K562 (cell line): ENCODE data around the gene CTAG1B. TPM values are rescaled to one million over a fixed set of nuclear protein-coding genes. Genes with fewer than 3 reads are reported as not detected.
"Not testable (repeated sequence)": the region's sequence is repeated elsewhere in the genome, so short reads cannot be mapped to it uniquely, and the experiment has no call there.

Experiments
- ATAC-seq: fragments of 200-7000 bp; cut with Tn5 transposase; 3 replicates; pipeline ENCODE4 v1.9.1; 2020; ENCODE audit warnings: moderate library complexity
- BruUV-seq: library from RNA; stranded (reverse); fragments of 400-500 nt; replicated peaks from 2 replicates; lab custom pipeline; 2021; lab: Mats Ljungman, UMichigan
- CTCF ChIA-PET: fragments of 300-600 bp; formaldehyde crosslinking; extraction: SDS; loops from one replicate; lab custom pipeline; 2021; ENCODE audit warnings: low intra/inter-chr PET ratio; lab: Yijun Ruan, JAX
- POLR2A ChIA-PET: fragments of 300-600, 350-650 bp; sonication (Branson Sonifier 250); formaldehyde crosslinking; extraction: SDS; loops from one replicate; lab custom pipeline; 2021; ENCODE audit warnings: antibody characterized with exemption, inconsistent platforms; lab: Yijun Ruan, JAX
- DNase-seq, 4 experiments: peaks; one replicate each; pipeline versions ENCODE4 v3.0.0 to v3.0.0-alpha.2; 2011 to 2018; ENCODE audit warnings: low spot score in 3 of 4, mixed read lengths in 3 of 4; ENCODE audit errors: extremely low read depth in 1 of 4
- FAIRE-seq: peaks from 2 replicates; lab custom pipeline; 2011; peaks lifted over from hg19 to GRCh38; lab: Jason Lieb, UNC
- H2AFZ ChIP-seq: 2 replicates; pipeline ENCODE4 v1.6.0; 2011; ENCODE audit warnings: low read depth, low read length, control low read depth, inconsistent platforms
- H3K27ac ChIP-seq: fragments of 200-600 bp; 3 replicates; pipeline ENCODE4 v1.8.0; 2011; ENCODE audit warnings: low read depth, mild to moderate bottlenecking, control low read depth, inconsistent platforms, low read length, moderate library complexity, mixed read lengths; ENCODE audit errors: extremely low read depth
- H3K27me3 ChIP-seq, 2 experiments: fragments of 300-600 bp in 1 of 2; 2 replicates in 1 of 2; 3 replicates in 1 of 2; pipeline versions ENCODE4 v1.6.0 to v1.8.0; 2011; ENCODE audit warnings: inconsistent platforms in 2 of 2, low read length in 2 of 2, mild to moderate bottlenecking in 1 of 2, mixed read lengths in 1 of 2, moderate library complexity in 1 of 2; ENCODE audit not compliant: control insufficient read depth in 2 of 2, insufficient read depth in 2 of 2
- H3K36me3 ChIP-seq: fragments of 300-600 bp; 3 replicates; pipeline ENCODE4 v1.8.0; 2011; ENCODE audit warnings: mild to moderate bottlenecking, low read length, inconsistent platforms; ENCODE audit not compliant: control insufficient read depth, insufficient read depth
- H3K4me1 ChIP-seq, 2 experiments: fragments of 200-600 bp in 1 of 2; replicated peaks in 1 of 2; 2 replicates in 1 of 2; 3 replicates in 1 of 2; pipeline versions ENCODE4 v1.5.1 to v1.8.0; 2011; ENCODE audit warnings: inconsistent platforms in 2 of 2, low read length in 2 of 2, mild to moderate bottlenecking in 1 of 2, mixed read lengths in 1 of 2, moderate library complexity in 1 of 2; ENCODE audit not compliant: control insufficient read depth in 2 of 2, insufficient read depth in 2 of 2
- H3K4me2 ChIP-seq: 2 replicates; pipeline ENCODE4 v1.6.1; 2011; ENCODE audit warnings: low read length, control low read depth, inconsistent platforms, mixed read lengths; ENCODE audit not compliant: insufficient read depth
- H3K4me3 ChIP-seq: fragments of 200-600 bp; sonication (generic), shearing (Covaris generic); 2 replicates; pipeline ENCODE4 v1.5.1; 2016; ENCODE audit warnings: control low read depth, inconsistent platforms
- H3K79me2 ChIP-seq: fragments of 200-600 bp; 3 replicates; pipeline ENCODE4 v1.8.0; 2011; ENCODE audit warnings: low read length, inconsistent platforms; ENCODE audit not compliant: control insufficient read depth, insufficient read depth
- H3K9ac ChIP-seq, 2 experiments: 2 replicates each; pipeline versions ENCODE4 v1.6.0 to v1.6.1; 2011; ENCODE audit warnings: low read depth in 2 of 2, low read length in 2 of 2, control low read depth in 1 of 2, inconsistent platforms in 1 of 2, mild to moderate bottlenecking in 1 of 2, mixed read lengths in 1 of 2; ENCODE audit not compliant: insufficient read depth in 1 of 2
- H3K9me1 ChIP-seq: one replicate; pipeline ENCODE4 v1.6.0; 2011; ENCODE audit warnings: inconsistent platforms, mild to moderate bottlenecking, low read length, moderate library complexity; ENCODE audit not compliant: control insufficient read depth, insufficient read depth
- H3K9me3 ChIP-seq: replicated peaks from 2 replicates; pipeline ENCODE4 v1.5.1; 2011; ENCODE audit warnings: low read depth, low read length, inconsistent platforms; ENCODE audit not compliant: control insufficient read depth, insufficient read depth
- H4K20me1 ChIP-seq: replicated peaks from 2 replicates; pipeline ENCODE4 v1.6.1; 2011; ENCODE audit warnings: low read length, inconsistent platforms, mixed read lengths; ENCODE audit not compliant: control insufficient read depth, insufficient read depth
- WGBS: fragments of 100-300 bp; shearing (Covaris generic); methylation state at CpG from one replicate; pipeline ENCODE4 v1.1.6; 2016; ENCODE audit warnings: low coverage, mixed read lengths; ENCODE audit not compliant: insufficient coverage; ENCODE audit errors: missing lambda C conversion rate; 5-methylcytosine and 5-hydroxymethylcytosine counted together
- in situ Hi-C: fragments of 300-500 bp; cut with MboI; formaldehyde crosslinking; loops from 4 replicates; pipeline ENCODE4 v1.15.0; 2018; ENCODE audit warnings: inconsistent platforms, mixed read lengths
- intact Hi-C: fragments of 100-400 bp; cut with micrococcal nuclease; formaldehyde crosslinking; loops from 2 replicates; pipeline ENCODE4 v1.14.2; 2022
- polyA plus RNA-seq, 8 experiments: library from polyadenylated mRNA; depleted of rRNA in 4 of 8; stranded (reverse) in 5 of 8; unstranded in 3 of 8; fragments of >200 nt; fragmentation: Nextera tagmentation in 2 of 8; fragmentation: Illumina TruSeq in 1 of 8; extraction: Ambion mirVana in 2 of 8; extraction: Trizol in 1 of 8; gene quantifications; 2 replicates each; pipeline versions ENCODE4 v1.2.1 to v1.2.3, GENCODE V29; 2011 to 2014; ENCODE audit warnings: inconsistent platforms in 1 of 8, missing spikeins in 1 of 8
- total RNA-seq, 7 experiments: library from RNA; depleted of rRNA in 6 of 7; stranded (reverse); fragments of >200 nt in 6 of 7; fragmentation: Illumina TruSeq in 2 of 7; extraction: Trizol in 2 of 7; gene quantifications; 2 replicates each; pipeline versions ENCODE4 v1.2.1 to v1.2.3, GENCODE V29; 2011 to 2021; ENCODE audit warnings: low replicate concordance in 1 of 7

Gene CTAG1B
- total and polyA plus RNA-seq, 9 of the 15 experiments (the other 6 are each of a cell fraction or from before 2014, with no cell fraction given), result not detected

DNA sequence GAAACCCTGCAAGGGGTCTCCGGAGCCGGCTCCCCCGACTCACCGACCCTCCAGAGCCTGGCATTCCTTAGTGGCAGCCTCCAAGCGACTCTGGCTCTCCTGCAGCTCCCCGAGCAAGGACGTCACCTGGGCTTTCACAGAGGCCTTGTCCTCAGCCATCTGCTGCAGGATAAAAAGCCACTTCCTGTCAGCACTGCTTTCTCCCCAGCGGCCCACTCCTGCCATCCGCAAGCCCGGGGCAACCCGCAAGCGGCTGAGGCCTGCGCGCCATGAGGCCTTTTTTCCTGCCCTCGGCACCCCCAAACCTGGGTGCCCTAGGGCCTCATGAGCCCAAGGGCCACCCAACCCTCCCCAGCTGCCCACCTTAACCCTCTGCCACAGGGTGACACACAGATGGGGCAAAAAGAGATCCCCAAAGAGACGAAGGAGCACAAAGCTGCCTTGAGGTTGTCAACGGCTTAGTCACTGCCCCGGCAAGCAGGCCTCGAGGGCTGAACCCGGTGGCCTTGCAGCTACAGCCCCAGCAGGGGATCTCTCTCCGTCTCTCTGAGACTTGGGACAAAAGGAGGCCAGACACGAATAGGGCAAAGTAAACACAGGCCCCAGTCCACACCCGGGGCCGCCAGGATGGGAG lies 26.8 kb upstream of the CTAG1B start:
- H3K4me1 ChIP-seq, H3K79me2 ChIP-seq, H3K27ac ChIP-seq, H3K4me2 ChIP-seq, H3K9me1 ChIP-seq, ATAC-seq, FAIRE-seq, H3K9me3 ChIP-seq, CTCF ChIA-PET, BruUV-seq, H4K20me1 ChIP-seq, H3K9ac ChIP-seq, H2AFZ ChIP-seq, POLR2A ChIA-PET, H3K36me3 ChIP-seq, in situ Hi-C loops, intact Hi-C loops, DNase-seq, H3K4me3 ChIP-seq: not testable (repeated sequence)
- H3K27me3 ChIP-seq, result peaks cover 5 to 14% of the 10 kb centered on the region in 2 experiments; a peak in 3 of 5 replicates
- WGBS, result no CpG with 5 or more reads among the region's 24 CpGs

DNA sequence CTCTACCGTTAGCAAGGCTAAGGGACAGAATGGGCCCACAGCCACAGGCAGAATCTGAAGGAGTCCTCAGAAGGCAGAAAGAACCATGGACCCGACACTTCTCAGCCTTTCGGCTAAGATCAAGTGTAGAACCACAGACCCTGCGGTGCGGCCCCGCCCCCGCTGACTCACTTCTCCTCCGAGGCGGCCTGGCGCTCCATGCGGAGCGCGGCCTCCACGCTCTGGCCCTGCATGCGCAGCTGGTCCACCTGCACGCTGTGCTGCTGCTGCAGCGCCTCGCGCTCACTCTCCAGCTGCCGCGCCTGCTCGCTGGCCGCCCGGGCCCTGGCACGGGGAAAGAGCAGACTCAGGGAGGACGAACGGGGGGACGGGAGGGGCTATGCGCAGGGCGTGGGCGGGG lies 24.6 kb upstream of the CTAG1B start:
- BruUV-seq, H3K9ac ChIP-seq, H2AFZ ChIP-seq, H3K4me3 ChIP-seq, H3K27me3 ChIP-seq, intact Hi-C loops, H4K20me1 ChIP-seq, H3K9me1 ChIP-seq, in situ Hi-C loops, H3K27ac ChIP-seq, H3K79me2 ChIP-seq, H3K9me3 ChIP-seq, DNase-seq, H3K4me1 ChIP-seq, H3K36me3 ChIP-seq, H3K4me2 ChIP-seq, CTCF ChIA-PET, POLR2A ChIA-PET: not testable (repeated sequence)
- no CpG with 5 or more reads among the region's 31 CpGs for WGBS
- peak; percentile 87 for ATAC-seq
- FAIRE-seq, result peak; percentile 58

DNA sequence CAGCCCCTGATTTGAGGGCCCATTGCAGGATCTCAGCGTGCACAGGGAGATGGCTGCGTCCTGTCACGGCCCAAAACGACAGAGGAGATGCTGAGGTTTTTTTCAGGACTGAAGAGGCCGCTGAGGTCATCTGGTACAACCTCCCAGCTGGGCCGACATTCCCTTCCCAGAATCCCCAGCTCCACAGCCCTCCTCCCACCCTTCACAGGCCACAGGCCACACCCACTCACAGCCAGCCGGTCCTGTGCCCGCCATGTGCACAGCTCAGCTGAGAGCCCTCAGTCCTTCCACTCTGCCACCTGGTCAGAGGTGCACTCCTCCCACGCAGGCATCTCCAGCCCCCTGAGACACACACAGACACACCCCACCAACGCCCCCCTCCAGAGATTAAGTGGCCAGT lies 22.7 kb upstream of the CTAG1B start:
- H3K4me2 ChIP-seq, FAIRE-seq, H3K4me1 ChIP-seq, H3K27ac ChIP-seq, H3K9me1 ChIP-seq, intact Hi-C loops, POLR2A ChIA-PET, BruUV-seq, H4K20me1 ChIP-seq, H3K79me2 ChIP-seq, H3K36me3 ChIP-seq, H2AFZ ChIP-seq, H3K9me3 ChIP-seq, H3K27me3 ChIP-seq, H3K4me3 ChIP-seq, DNase-seq, in situ Hi-C loops, CTCF ChIA-PET, H3K9ac ChIP-seq: not testable (repeated sequence)
- ATAC-seq, result peak; percentile 85
- no CpG with 5 or more reads among the region's 10 CpGs for WGBS

DNA sequence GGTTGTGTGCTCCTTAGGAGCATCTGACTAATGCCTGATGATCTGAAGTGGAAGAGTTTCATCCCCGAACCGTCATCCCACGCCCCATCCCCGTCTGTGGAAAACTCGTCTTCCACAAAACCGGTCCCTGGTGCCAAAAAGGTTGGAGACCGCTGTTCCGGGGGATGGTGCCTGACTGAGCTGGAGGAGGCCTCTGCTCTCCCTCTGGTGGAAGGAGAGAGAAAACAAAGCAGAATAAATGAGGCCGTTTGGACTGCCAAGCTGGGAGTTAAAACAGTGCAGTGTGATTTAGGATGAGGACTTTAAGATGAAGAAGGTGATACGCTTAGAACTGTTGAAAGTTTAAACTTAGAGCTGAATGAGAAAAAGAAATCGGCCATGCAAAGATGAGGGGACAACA lies 14.6 kb upstream of the CTAG1B start:
- H3K4me1 ChIP-seq, BruUV-seq, H3K36me3 ChIP-seq, H3K27me3 ChIP-seq, H3K27ac ChIP-seq, intact Hi-C loops, DNase-seq, FAIRE-seq, H3K79me2 ChIP-seq, in situ Hi-C loops, H4K20me1 ChIP-seq, H2AFZ ChIP-seq, POLR2A ChIA-PET, H3K4me2 ChIP-seq, CTCF ChIA-PET, H3K9me3 ChIP-seq, H3K9ac ChIP-seq, H3K4me3 ChIP-seq, H3K9me1 ChIP-seq: not testable (repeated sequence)
- no CpG with 5 or more reads among the region's 11 CpGs for WGBS
- peak; percentile 64 for ATAC-seq
